HepG2 (cell line): Measurements from ENCODE around the gene EPN3. TPM values are rescaled to one million over a fixed set of nuclear protein-coding genes. Genes with fewer than 3 reads are reported as not detected.

Experiments used
- polyA plus RNA-seq, 8 experiments: library from polyadenylated mRNA; depleted of rRNA in 3 of 8; stranded (reverse) in 7 of 8; unstranded in 1 of 8; fragments of >200 nt; fragmentation: Illumina TruSeq in 4 of 8; extraction: Trizol in 4 of 8; gene quantifications; 2 replicates each; pipeline versions ENCODE4 v1.2.1 to v1.2.3, GENCODE V29; 2011 to 2016; ENCODE audit warnings: low read depth in 4 of 8, missing spikeins in 1 of 8, mixed read lengths in 1 of 8; ENCODE audit not compliant: insufficient read depth in 1 of 8
- total RNA-seq, 5 experiments: library from RNA; depleted of rRNA; stranded (reverse); fragments of >200 nt; fragmentation: Illumina TruSeq; extraction: Trizol; gene quantifications; 2 replicates each; pipeline ENCODE4 v1.2.3, GENCODE V29; 2016; ENCODE audit warnings: low read depth in 1 of 5

EPN3 gene
- total and polyA plus RNA-seq, 2 of the 13 experiments (the other 11 are each of a cell fraction or from before 2014, with no cell fraction given): 0.11 to 0.95 TPM

Other genes starting within 250 kb of the EPN3 start
- 7.5 and 22.1 TPM in 2 replicates for gene XYLT2, start 186.6 kb upstream of the EPN3 start, total RNA-seq (2016; rRNA removed; fragmentation: Illumina TruSeq; extraction: Trizol)
- gene XYLT2, start 186.6 kb upstream of the EPN3 start, polyA plus RNA-seq (2011; rRNA removed): 17.0 and 22.7 TPM in 2 replicates
- 217 and 294 TPM in 2 replicates for gene MRPL27, start 159.6 kb upstream of the EPN3 start, total RNA-seq (2016; rRNA removed; fragmentation: Illumina TruSeq; extraction: Trizol)
- gene MRPL27, start 159.6 kb upstream of the EPN3 start, polyA plus RNA-seq (2011; rRNA removed): 131 and 137 TPM in 2 replicates
- 17.3 and 24.6 TPM in 2 replicates for gene EME1, start 159.5 kb upstream of the EPN3 start, total RNA-seq (2016; rRNA removed; fragmentation: Illumina TruSeq; extraction: Trizol)
- gene EME1, start 159.5 kb upstream of the EPN3 start, polyA plus RNA-seq (2011; rRNA removed): 13.4 and 20.7 TPM in 2 replicates
- gene LRRC59, start 135.2 kb upstream of the EPN3 start, total RNA-seq (2016; rRNA removed; fragmentation: Illumina TruSeq; extraction: Trizol): 222 and 239 TPM in 2 replicates
- gene LRRC59, start 135.2 kb upstream of the EPN3 start, polyA plus RNA-seq (2011; rRNA removed): 87.3 and 93.2 TPM in 2 replicates
- 32.0 and 87.3 TPM in 2 replicates for gene ACSF2, start 106.5 kb upstream of the EPN3 start, total RNA-seq (2016; rRNA removed; fragmentation: Illumina TruSeq; extraction: Trizol)
- gene ACSF2, start 106.5 kb upstream of the EPN3 start, polyA plus RNA-seq (2011; rRNA removed): 109 and 117 TPM in 2 replicates
- gene CHAD, start 63.9 kb upstream of the EPN3 start, total RNA-seq (2016; rRNA removed; fragmentation: Illumina TruSeq; extraction: Trizol): not detected in 2 replicates
- gene CHAD, start 63.9 kb upstream of the EPN3 start, polyA plus RNA-seq (2011; rRNA removed): 1.4 and 2.2 TPM in 2 replicates
- 16.0 and 22.7 TPM in 2 replicates for gene RSAD1, start 53.9 kb upstream of the EPN3 start, total RNA-seq (2016; rRNA removed; fragmentation: Illumina TruSeq; extraction: Trizol)
- gene RSAD1, start 53.9 kb upstream of the EPN3 start, polyA plus RNA-seq (2011; rRNA removed): 27.7 and 36.1 TPM in 2 replicates
- gene MYCBPAP, start 24.3 kb upstream of the EPN3 start, total RNA-seq (2016; rRNA removed; fragmentation: Illumina TruSeq; extraction: Trizol): 0.24 and 0.36 TPM in 2 replicates
- 0.18 and 0.22 TPM in 2 replicates for gene MYCBPAP, start 24.3 kb upstream of the EPN3 start, polyA plus RNA-seq (2011; rRNA removed)
- gene SPATA20, start 14.4 kb downstream of the EPN3 start, total RNA-seq (2016; rRNA removed; fragmentation: Illumina TruSeq; extraction: Trizol): 35.7 and 64.8 TPM in 2 replicates
- gene SPATA20, start 14.4 kb downstream of the EPN3 start, polyA plus RNA-seq (2011; rRNA removed): 36.1 and 38.1 TPM in 2 replicates
- gene CACNA1G, start 28.0 kb downstream of the EPN3 start, total RNA-seq (2016; rRNA removed; fragmentation: Illumina TruSeq; extraction: Trizol): 0.02 TPM in 1 of 2 replicates, not detected in the other
- 0.01 TPM in 1 of 2 replicates, not detected in the other for gene CACNA1G, start 28.0 kb downstream of the EPN3 start, polyA plus RNA-seq (2011; rRNA removed)
- 18.0 and 25.2 TPM in 2 replicates for gene ABCC3, start 102.1 kb downstream of the EPN3 start, total RNA-seq (2016; rRNA removed; fragmentation: Illumina TruSeq; extraction: Trizol)
- gene ABCC3, start 102.1 kb downstream of the EPN3 start, polyA plus RNA-seq (2011; rRNA removed): 50.5 and 50.7 TPM in 2 replicates
- gene ANKRD40, start 175.2 kb downstream of the EPN3 start, total RNA-seq (2016; rRNA removed; fragmentation: Illumina TruSeq; extraction: Trizol): 46.4 and 52.4 TPM in 2 replicates
- 30.2 and 35.0 TPM in 2 replicates for gene ANKRD40, start 175.2 kb downstream of the EPN3 start, polyA plus RNA-seq (2011; rRNA removed)
- 60.2 and 108 TPM in 2 replicates for gene LUC7L3, start 186.9 kb downstream of the EPN3 start, total RNA-seq (2016; rRNA removed; fragmentation: Illumina TruSeq; extraction: Trizol)
- gene LUC7L3, start 186.9 kb downstream of the EPN3 start, polyA plus RNA-seq (2011; rRNA removed): 95.9 and 120 TPM in 2 replicates
- 0.11 TPM in 1 of 2 replicates, not detected in the other for gene ANKRD40CL, start 234.8 kb downstream of the EPN3 start, total RNA-seq (2016; rRNA removed; fragmentation: Illumina TruSeq; extraction: Trizol)
- 0.03 and 0.09 TPM in 2 replicates for gene ANKRD40CL, start 234.8 kb downstream of the EPN3 start, polyA plus RNA-seq (2011; rRNA removed)